OCI-LY7 (cell line): ENCODE data around the gene SYNPO2. TPM values are rescaled to one million over a fixed set of nuclear protein-coding genes. Genes with fewer than 3 reads are reported as not detected.

Source experiments
- BruUV-seq: library from RNA; stranded (reverse); fragments of 400-500 nt; replicated peaks from 2 replicates; lab custom pipeline; 2021; lab: Mats Ljungman, UMichigan
- CTCF ChIA-PET: fragments of 300-600 bp; sonication (Branson Sonifier 250); formaldehyde crosslinking; loops from one replicate; lab custom pipeline; 2022; ENCODE audit warnings: antibody characterized with exemption; ENCODE audit not compliant: unreplicated experiment; lab: Charles Lee
- POLR2A ChIA-PET: fragments of 300-600 bp; sonication (Branson Sonifier 250); formaldehyde crosslinking; loops from one replicate; lab custom pipeline; 2022; ENCODE audit warnings: antibody characterized with exemption; lab: Charles Lee
- DNase-seq: peaks from one replicate; pipeline ENCODE4 v3.0.0-alpha.2; 2015; ENCODE audit warnings: low spot score
- H2AFZ ChIP-seq: fragments of 200-600 bp; sonication (generic), shearing (Covaris generic); 2 replicates; pipeline ENCODE4 v1.6.1; 2014; ENCODE audit warnings: mild to moderate bottlenecking, antibody characterized with exemption, low read length, moderate library complexity
- H3K27ac ChIP-seq: fragments of 200-600 bp; sonication (generic); 2 replicates; pipeline ENCODE4 v1.5.1; 2014; ENCODE audit warnings: mixed run types, low read depth, mild to moderate bottlenecking, moderate library complexity, low read length, inconsistent platforms; ENCODE audit not compliant: poor library complexity, severe bottlenecking
- H3K36me3 ChIP-seq: fragments of 200-600 bp; sonication (generic); 2 replicates; pipeline ENCODE4 v1.6.1; 2014; ENCODE audit warnings: mild to moderate bottlenecking, antibody characterized with exemption, low read length, moderate library complexity, mixed read lengths; ENCODE audit not compliant: insufficient read depth
- H3K4me1 ChIP-seq: fragments of 200-600 bp; sonication (generic); 2 replicates; pipeline ENCODE4 v1.5.1; 2014; ENCODE audit warnings: mild to moderate bottlenecking, low read length; ENCODE audit not compliant: insufficient read depth, poor library complexity, severe bottlenecking
- H3K4me2 ChIP-seq: fragments of 200-600 bp; sonication (generic); 2 replicates; pipeline ENCODE4 v1.6.1; 2014; ENCODE audit warnings: mild to moderate bottlenecking, low read length
- H3K4me3 ChIP-seq: fragments of 200-600 bp; sonication (generic); 2 replicates; pipeline ENCODE4 v1.5.1; 2014; ENCODE audit warnings: mild to moderate bottlenecking, low read depth, low read length; ENCODE audit not compliant: poor library complexity, severe bottlenecking
- H3K79me2 ChIP-seq: fragments of 200-600 bp; sonication (generic); 2 replicates; pipeline ENCODE4 v1.6.1; 2016; ENCODE audit warnings: low read depth, mild to moderate bottlenecking, low read length, moderate library complexity, mixed read lengths; ENCODE audit not compliant: insufficient read depth
- H3K9me2 ChIP-seq: fragments of 200-600 bp; sonication (generic); 2 replicates; pipeline ENCODE4 v1.6.1; 2016; ENCODE audit warnings: mild to moderate bottlenecking, low read length, mixed read lengths; ENCODE audit not compliant: insufficient read depth
- H3K9me3 ChIP-seq: fragments of 200-600 bp; sonication (generic); 2 replicates; pipeline ENCODE4 v1.6.1; 2014; ENCODE audit warnings: mild to moderate bottlenecking, mixed run types, low read length, mixed read lengths
- H4K20me1 ChIP-seq: fragments of 200-600 bp; sonication (generic); 2 replicates; pipeline ENCODE4 v1.6.1; 2014; ENCODE audit warnings: mild to moderate bottlenecking, antibody characterized with exemption, low read length, moderate library complexity, mixed read lengths; ENCODE audit not compliant: insufficient read depth
- EZH2phosphoT487 ChIP-seq: fragments of 200-600 bp; sonication (generic); IDR thresholded peaks from 2 replicates; pipeline ENCODE4 v1.6.1; 2018; ENCODE audit warnings: low read depth, borderline replicate concordance, mild to moderate bottlenecking, mixed run types, antibody characterized with exemption, low read length, moderate library complexity, mixed read lengths
- intact Hi-C: fragments of 100-400 bp; cut with micrococcal nuclease; formaldehyde crosslinking; loops from one replicate; pipeline ENCODE4 v1.10.0; 2022; ENCODE audit not compliant: unreplicated experiment
- total RNA-seq, 2 experiments: library from RNA; depleted of rRNA in 1 of 2; stranded (reverse); fragments of >200 nt in 1 of 2; shearing (Covaris generic) in 1 of 2; gene quantifications; 2 replicates each; pipeline ENCODE4 v1.2.3, GENCODE V29; 2014 to 2022
- TF ChIP-seq, protein P1 (sequence below): fragments of 200-600 bp; sonication (generic); conservative IDR thresholded peaks from 2 replicates; pipeline ENCODE4 v1.5.1; 2014; ENCODE audit warnings: mild to moderate bottlenecking, antibody characterized with exemption, low read length, moderate library complexity, mixed read lengths

The SYNPO2 gene
- total RNA-seq, 2 experiments from 2014 or later = 0.11 to 0.19 TPM

DNA sequence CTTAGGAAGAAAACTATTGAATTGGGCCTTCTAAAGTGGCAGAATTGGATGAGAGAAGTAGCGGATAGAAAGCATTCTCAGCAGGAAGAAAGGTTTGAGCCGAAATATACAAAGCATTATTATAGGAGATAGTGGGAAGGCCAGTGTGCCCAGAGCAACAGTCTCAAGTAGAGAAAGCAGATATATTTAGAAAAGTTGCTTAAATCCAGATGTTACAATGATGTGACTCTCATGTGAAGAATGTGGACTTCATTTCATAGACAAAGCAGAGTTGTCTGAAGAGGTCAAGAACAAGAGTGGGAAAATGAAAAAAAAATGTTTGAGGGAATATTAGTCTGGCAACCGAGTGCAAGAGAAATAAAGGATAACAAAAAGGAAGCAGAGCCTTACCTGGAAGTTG lies 66.9 kb downstream of the SYNPO2 start:
- no peak overlapping the region for H2AFZ ChIP-seq
- H4K20me1 ChIP-seq = no peaks in the 10 kb centered on the region
- no peak overlapping the region for H3K4me2 ChIP-seq
- H3K36me3 ChIP-seq = no peaks in the 10 kb centered on the region
- no peaks in the 10 kb centered on the region for H3K79me2 ChIP-seq
- intact Hi-C loops = no loop called here
- POLR2A ChIA-PET = no interaction called here
- no peak for DNase-seq
- no peaks in the 10 kb centered on the region; the same call in 1 of the 2 replicates for H3K9me3 ChIP-seq
- H3K4me3 ChIP-seq = no peak overlapping the region
- no TSS peak for BruUV-seq
- CTCF ChIA-PET = no interaction called here
- no peak overlapping the region for H3K27ac ChIP-seq
- no peaks in the 10 kb centered on the region for H3K9me2 ChIP-seq
- H3K4me1 ChIP-seq = no peaks in the 10 kb centered on the region
- TF ChIP-seq, protein P1, sequence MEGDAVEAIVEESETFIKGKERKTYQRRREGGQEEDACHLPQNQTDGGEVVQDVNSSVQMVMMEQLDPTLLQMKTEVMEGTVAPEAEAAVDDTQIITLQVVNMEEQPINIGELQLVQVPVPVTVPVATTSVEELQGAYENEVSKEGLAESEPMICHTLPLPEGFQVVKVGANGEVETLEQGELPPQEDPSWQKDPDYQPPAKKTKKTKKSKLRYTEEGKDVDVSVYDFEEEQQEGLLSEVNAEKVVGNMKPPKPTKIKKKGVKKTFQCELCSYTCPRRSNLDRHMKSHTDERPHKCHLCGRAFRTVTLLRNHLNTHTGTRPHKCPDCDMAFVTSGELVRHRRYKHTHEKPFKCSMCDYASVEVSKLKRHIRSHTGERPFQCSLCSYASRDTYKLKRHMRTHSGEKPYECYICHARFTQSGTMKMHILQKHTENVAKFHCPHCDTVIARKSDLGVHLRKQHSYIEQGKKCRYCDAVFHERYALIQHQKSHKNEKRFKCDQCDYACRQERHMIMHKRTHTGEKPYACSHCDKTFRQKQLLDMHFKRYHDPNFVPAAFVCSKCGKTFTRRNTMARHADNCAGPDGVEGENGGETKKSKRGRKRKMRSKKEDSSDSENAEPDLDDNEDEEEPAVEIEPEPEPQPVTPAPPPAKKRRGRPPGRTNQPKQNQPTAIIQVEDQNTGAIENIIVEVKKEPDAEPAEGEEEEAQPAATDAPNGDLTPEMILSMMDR = no peak
- TF ChIP-seq EZH2phosphoT487 = no peak

DNA sequence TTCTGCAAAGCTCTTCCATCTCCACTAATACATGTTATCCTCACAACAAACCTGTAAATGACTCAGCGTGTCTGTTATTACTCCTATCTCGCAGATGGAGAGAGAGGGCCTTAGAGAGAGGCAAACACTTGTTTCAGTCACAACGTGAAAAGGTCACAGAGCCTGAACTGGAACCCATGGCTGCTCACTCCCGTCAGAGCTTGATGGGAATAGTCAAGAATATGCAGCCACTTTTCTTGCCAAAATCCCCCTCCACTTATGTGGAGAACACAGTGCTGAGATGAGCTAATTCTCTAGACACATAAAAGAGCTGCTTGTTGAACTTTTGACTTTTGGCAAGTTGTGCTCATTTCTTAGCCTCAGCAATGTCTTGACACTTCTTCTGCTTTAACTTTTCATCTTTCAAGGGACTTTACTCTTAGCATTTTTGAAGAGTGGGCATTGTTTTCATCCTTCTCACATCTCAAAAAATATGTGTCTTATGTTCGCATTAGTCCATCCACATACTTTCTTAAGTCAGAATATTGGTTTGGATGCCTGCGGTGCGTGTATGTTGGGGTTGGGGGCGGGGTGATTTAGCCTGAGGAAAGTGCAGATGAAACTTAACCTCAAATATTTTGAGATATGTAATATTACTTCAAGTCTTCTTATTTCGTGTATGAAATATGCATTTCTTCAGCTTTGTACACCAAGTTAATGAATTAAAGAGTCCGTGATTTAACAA lies 69.2 kb downstream of the SYNPO2 start:
- CTCF ChIA-PET = no interaction called here

DNA sequence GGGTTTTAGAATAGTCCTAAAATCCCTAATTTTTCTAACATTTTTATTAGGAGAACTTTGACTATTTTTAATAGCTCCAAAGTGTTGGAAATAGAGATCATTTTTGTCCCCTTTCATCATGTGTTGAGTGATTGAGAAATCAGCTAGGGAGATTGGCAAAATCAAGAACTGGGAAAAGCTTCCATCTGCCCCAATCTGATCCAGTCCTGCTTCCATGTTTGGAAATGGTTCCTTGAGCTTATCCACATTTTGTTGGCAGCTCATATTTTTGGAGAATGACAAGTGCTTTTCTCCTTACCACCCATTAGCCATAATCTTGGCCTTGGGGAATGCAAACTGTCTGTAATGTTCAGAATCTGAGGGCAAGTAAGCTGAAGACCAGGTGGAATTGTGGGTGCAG lies 73.9 kb downstream of the SYNPO2 start:
- Histone ChIP-seq H4K20me1 (no peaks in the 10 kb centered on the region), H3K4me1 (no peaks in the 10 kb centered on the region), H3K9me2 (no peaks in the 10 kb centered on the region), H3K36me3 (no peaks in the 10 kb centered on the region), H2AFZ (no peak overlapping the region), H3K9me3 (no peaks in the 10 kb centered on the region), H3K79me2 (no peaks in the 10 kb centered on the region), H3K4me3 (no peak overlapping the region), H3K4me2 (no peak overlapping the region), H3K27ac (no peak overlapping the region)
- no TSS peak for BruUV-seq
- ChIA-PET POLR2A (no interaction called here), CTCF (no interaction called here)
- TF ChIP-seq, protein P1 = no peak
- intact Hi-C loops = no loop called here
- no peak for DNase-seq

More for the DNA sequence above, 69.2 kb downstream of the SYNPO2 start:
- DNase-seq = no peak
- Histone ChIP-seq H3K27ac (no peak overlapping the region), H4K20me1 (no peaks in the 10 kb centered on the region), H3K4me1 (no peaks in the 10 kb centered on the region), H3K9me2 (no peaks in the 10 kb centered on the region), H3K4me3 (no peak overlapping the region), H3K79me2 (no peaks in the 10 kb centered on the region), H2AFZ (no peak overlapping the region), H3K4me2 (no peak overlapping the region), H3K9me3 (no peaks in the 10 kb centered on the region; the same call in 1 of the 2 replicates), H3K36me3 (no peaks in the 10 kb centered on the region)
- TF ChIP-seq EZH2phosphoT487 = no peak
- TF ChIP-seq, protein P1 = no peak
- intact Hi-C loops = no loop called here
- POLR2A ChIA-PET = interaction anchor here (0.6 to 1.6 kb wide), 2 partner anchors 46 to 1281 kb away, joined by 3 to 5 read pairs; no protein-coding TSS in a partner anchor
- BruUV-seq = no TSS peak
